A549 (cell line): ENCODE data around the gene ZNF23.

Experiments used
- CTCF ChIP-seq: fragments of >200 bp; sonication (Bioruptor Twin); formaldehyde crosslinking; IDR thresholded peaks from 3 replicates; pipeline ENCODE4 v1.5.1; 2016
- ELK1 ChIP-seq: fragments of 150-350 bp; IDR thresholded peaks from 2 replicates; pipeline ENCODE4 v1.6.1; 2014; ENCODE audit warnings: low read depth, mild to moderate bottlenecking, low read length
- POLR2A ChIP-seq: IDR thresholded peaks from 2 replicates; pipeline ENCODE4 v1.6.1; 2012; ENCODE audit warnings: mild to moderate bottlenecking, low read length
- REST ChIP-seq: fragments of 200-600 bp; sonication (generic); IDR thresholded peaks from 2 replicates; pipeline ENCODE4 v1.6.1; 2016; ENCODE audit warnings: antibody characterized with exemption, mild to moderate bottlenecking, moderate library complexity
- USF2 ChIP-seq: fragments of 450-650 bp; IDR thresholded peaks from 2 replicates; pipeline ENCODE4 v1.6.1; 2014; ENCODE audit warnings: antibody characterized with exemption

GRCh38 chr16:71500964-71501363, 38.9 kb upstream of the ZNF23 start:
- TF ChIP-seq CTCF (no peak), POLR2A (no peak), REST (no peak), ELK1 (no peak), USF2 (no peak)
